ENCODE measurements around the gene TMEM14A.

TMEM14A gene

GRCh38 chr6:52643158-52643557 lies 27.8 kb upstream of the TMEM14A start:
- TF ChIP-seq CTCF (conservative IDR thresholded peaks at IDR 0.05; ENCODE audit: low read depth, low read length) = no peak
- H3K4me3 ChIP-seq (ENCODE audit: low read depth, low read length) = no peak overlapping the region
- no peak for DNase-seq (ENCODE audit: low read depth)

GRCh38 chr6:52644253-52644652 lies 26.7 kb upstream of the TMEM14A start:
- no peak for TF ChIP-seq CTCF (conservative IDR thresholded peaks at IDR 0.05; ENCODE audit: low read depth, low read length)
- no peak overlapping the region for H3K4me3 ChIP-seq (ENCODE audit: low read depth, low read length)
- no peak for DNase-seq (ENCODE audit: low read depth)

GRCh38 chr6:52645976-52646375 lies 24.9 kb upstream of the TMEM14A start:
- TF ChIP-seq CTCF (conservative IDR thresholded peaks at IDR 0.05; ENCODE audit: low read depth, low read length) = no peak
- no peak overlapping the region for H3K4me3 ChIP-seq (ENCODE audit: low read depth, low read length)
- no peak for DNase-seq (ENCODE audit: low read depth)

- DNase-seq (ENCODE audit: low read depth) = peak; percentile 56
- H3K4me3 ChIP-seq (ENCODE audit: low read depth, low read length) = no peak overlapping the region
- TF ChIP-seq CTCF (conservative IDR thresholded peaks at IDR 0.05; ENCODE audit: low read depth, low read length) = no peak
These were observed 23.7 kb upstream of the TMEM14A start for GRCh38 chr6:52647199-52647598.

GRCh38 chr6:52649536-52650160 lies 21.3 kb upstream of the TMEM14A start:
- DNase-seq (ENCODE audit: low read depth) = no peak
- TF ChIP-seq CTCF (conservative IDR thresholded peaks at IDR 0.05; ENCODE audit: low read depth, low read length) = no peak
- H3K4me3 ChIP-seq (ENCODE audit: low read depth, low read length) = no peak overlapping the region

GRCh38 chr6:52650941-52651340 lies 20.0 kb upstream of the TMEM14A start:
- H3K4me3 ChIP-seq (ENCODE audit: low read depth, low read length) = no peak overlapping the region
- TF ChIP-seq CTCF (conservative IDR thresholded peaks at IDR 0.05; ENCODE audit: low read depth, low read length) = no peak
- peak; percentile 73 for DNase-seq (ENCODE audit: low read depth)

GRCh38 chr6:52653151-52653550 lies 17.8 kb upstream of the TMEM14A start:
- no peak overlapping the region for H3K4me3 ChIP-seq (ENCODE audit: low read depth, low read length)
- no peak for TF ChIP-seq CTCF (conservative IDR thresholded peaks at IDR 0.05; ENCODE audit: low read depth, low read length)
- DNase-seq (ENCODE audit: low read depth) = no peak

Data from choroid plexus epithelial cell (primary cell).